Measurements from ENCODE around the gene RAPGEF6. TPM values are rescaled to one million over a fixed set of nuclear protein-coding genes. Genes with fewer than 3 reads are reported as not detected.

RAPGEF6 gene
- total RNA-seq, 3 donors from 2014 or later (not counting 1 experiment from before 2014, with no cell fraction given) = 30.1 to 61.0 (median 42.1) TPM

DNA sequence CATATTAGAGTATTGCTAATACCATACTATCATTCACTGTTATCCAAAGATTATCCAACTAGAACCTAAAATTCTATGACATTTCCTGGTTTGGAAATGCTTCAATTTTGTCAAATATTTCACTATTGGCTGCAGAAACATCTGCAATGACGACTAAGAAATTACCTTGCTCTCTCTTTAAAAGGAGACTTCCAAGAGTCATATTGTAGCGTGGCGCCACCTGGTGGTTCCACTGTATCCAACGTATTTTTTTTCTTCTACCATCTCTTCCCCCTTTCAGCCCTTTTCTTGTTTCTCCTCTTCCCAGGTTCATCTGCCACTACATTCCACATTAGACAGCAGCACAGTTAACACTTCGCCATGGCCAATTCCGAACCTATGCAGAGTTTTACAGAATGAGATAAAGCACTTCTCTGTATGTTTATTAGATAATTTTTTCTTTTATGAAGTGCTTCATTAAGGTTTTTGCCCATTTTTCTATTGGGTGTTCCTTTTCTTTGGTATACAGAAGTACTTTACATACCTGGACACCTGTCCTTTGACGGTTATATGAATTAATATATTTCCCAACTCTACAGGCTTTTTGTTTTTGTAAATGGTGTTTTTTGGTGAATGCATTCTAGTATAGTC lies 217.7 kb downstream of the RAPGEF6 start:
- Mint-ChIP-seq H3K27ac (peak overlapping the region; percentile 58 to 71), H3K36me3 (no peaks in the 10 kb centered on the region), H3K27me3 (ENCODE audit: low read depth in 2 of 2) (no peaks in the 10 kb centered on the region), H3K4me3 (no peak overlapping the region), H3K4me1 (peaks cover 20 to 22% of the 10 kb centered on the region in 2 donors), H3K9me3 (no peaks in the 10 kb centered on the region)
- Histone ChIP-seq H3K9me3 (ENCODE audit: control insufficient read depth, insufficient read depth, low read length) (no peaks in the 10 kb centered on the region), H3K4me1 (ENCODE audit: control insufficient read depth, insufficient read depth, low read length) (peaks cover 3% of the 10 kb centered on the region), H3K36me3 (ENCODE audit: control insufficient read depth, insufficient read depth, low read length) (peaks cover 4% of the 10 kb centered on the region), H3K27me3 (ENCODE audit: control insufficient read depth, insufficient read depth, low read length) (no peaks in the 10 kb centered on the region), H3K4me3 (ENCODE audit: low read length) (no peak overlapping the region), H3K27ac (ENCODE audit: low read length) (no peak overlapping the region)
- ATAC-seq (peak; percentile 74 to 79 (median 76)), DNase-seq (peak; percentile 70 to 92)
- WGBS (ENCODE audit: insufficient coverage) = 7% methylated on average over 5 of the region's 7 CpGs
- intact Hi-C loops (cut with micrococcal nuclease) = loop anchor here (1.0 kb wide), 2 partner anchors 253 to 546 kb away; no protein-coding TSS in a partner anchor
- TF ChIP-seq, protein P1, sequence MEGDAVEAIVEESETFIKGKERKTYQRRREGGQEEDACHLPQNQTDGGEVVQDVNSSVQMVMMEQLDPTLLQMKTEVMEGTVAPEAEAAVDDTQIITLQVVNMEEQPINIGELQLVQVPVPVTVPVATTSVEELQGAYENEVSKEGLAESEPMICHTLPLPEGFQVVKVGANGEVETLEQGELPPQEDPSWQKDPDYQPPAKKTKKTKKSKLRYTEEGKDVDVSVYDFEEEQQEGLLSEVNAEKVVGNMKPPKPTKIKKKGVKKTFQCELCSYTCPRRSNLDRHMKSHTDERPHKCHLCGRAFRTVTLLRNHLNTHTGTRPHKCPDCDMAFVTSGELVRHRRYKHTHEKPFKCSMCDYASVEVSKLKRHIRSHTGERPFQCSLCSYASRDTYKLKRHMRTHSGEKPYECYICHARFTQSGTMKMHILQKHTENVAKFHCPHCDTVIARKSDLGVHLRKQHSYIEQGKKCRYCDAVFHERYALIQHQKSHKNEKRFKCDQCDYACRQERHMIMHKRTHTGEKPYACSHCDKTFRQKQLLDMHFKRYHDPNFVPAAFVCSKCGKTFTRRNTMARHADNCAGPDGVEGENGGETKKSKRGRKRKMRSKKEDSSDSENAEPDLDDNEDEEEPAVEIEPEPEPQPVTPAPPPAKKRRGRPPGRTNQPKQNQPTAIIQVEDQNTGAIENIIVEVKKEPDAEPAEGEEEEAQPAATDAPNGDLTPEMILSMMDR (IDR thresholded peaks at IDR 0.05) = peak; percentile 96

DNA sequence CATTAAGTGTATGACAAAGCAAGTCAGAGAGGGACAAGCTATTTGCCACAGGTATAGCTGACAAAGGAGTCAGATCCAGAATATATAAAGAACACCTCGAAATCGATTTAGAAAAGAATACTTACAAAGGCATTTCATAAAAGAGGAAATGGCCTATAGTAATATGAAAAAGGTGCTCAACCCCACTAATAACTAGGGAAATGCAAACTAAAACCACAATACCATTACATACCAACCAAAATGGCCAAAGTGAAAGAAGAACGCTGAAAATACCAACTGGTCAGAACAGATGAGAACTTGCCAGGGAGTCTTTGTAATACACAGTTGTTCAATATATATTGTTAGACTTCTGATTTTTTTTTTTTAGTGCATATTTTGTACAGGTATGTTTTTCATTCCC lies 218.3 kb downstream of the RAPGEF6 start:
- Mint-ChIP-seq H3K9me3 (no peaks in the 10 kb centered on the region), H3K36me3 (no peaks in the 10 kb centered on the region), H3K27me3 (ENCODE audit: low read depth in 2 of 2) (no peaks in the 10 kb centered on the region), H3K4me1 (peaks cover 20 to 22% of the 10 kb centered on the region in 2 donors), H3K27ac (peak overlapping the region; percentile 58 to 71), H3K4me3 (no peak overlapping the region)
- DNase-seq (peak in 1 of 2 donors; percentile 27), ATAC-seq (peak in 1 of 3 donors; percentile 12)
- H3K36me3 ChIP-seq (ENCODE audit: control insufficient read depth, insufficient read depth, low read length) = no peaks in the 10 kb centered on the region
- intact Hi-C loops (cut with micrococcal nuclease) = loop anchor here (1.0 kb wide), 2 partner anchors 252 to 545 kb away; no protein-coding TSS in a partner anchor
- H3K27me3 ChIP-seq (ENCODE audit: control insufficient read depth, insufficient read depth, low read length) = no peaks in the 10 kb centered on the region
- WGBS (ENCODE audit: insufficient coverage) = 0% methylated on average over 1 of the region's 3 CpGs
- no peak overlapping the region for H3K4me3 ChIP-seq (ENCODE audit: low read length)
- H3K9me3 ChIP-seq (ENCODE audit: control insufficient read depth, insufficient read depth, low read length) = no peaks in the 10 kb centered on the region
- peaks cover 3% of the 10 kb centered on the region for H3K4me1 ChIP-seq (ENCODE audit: control insufficient read depth, insufficient read depth, low read length)
- H3K27ac ChIP-seq (ENCODE audit: low read length) = no peak overlapping the region
- TF ChIP-seq, protein P1 (IDR thresholded peaks at IDR 0.05) = no peak

DNA sequence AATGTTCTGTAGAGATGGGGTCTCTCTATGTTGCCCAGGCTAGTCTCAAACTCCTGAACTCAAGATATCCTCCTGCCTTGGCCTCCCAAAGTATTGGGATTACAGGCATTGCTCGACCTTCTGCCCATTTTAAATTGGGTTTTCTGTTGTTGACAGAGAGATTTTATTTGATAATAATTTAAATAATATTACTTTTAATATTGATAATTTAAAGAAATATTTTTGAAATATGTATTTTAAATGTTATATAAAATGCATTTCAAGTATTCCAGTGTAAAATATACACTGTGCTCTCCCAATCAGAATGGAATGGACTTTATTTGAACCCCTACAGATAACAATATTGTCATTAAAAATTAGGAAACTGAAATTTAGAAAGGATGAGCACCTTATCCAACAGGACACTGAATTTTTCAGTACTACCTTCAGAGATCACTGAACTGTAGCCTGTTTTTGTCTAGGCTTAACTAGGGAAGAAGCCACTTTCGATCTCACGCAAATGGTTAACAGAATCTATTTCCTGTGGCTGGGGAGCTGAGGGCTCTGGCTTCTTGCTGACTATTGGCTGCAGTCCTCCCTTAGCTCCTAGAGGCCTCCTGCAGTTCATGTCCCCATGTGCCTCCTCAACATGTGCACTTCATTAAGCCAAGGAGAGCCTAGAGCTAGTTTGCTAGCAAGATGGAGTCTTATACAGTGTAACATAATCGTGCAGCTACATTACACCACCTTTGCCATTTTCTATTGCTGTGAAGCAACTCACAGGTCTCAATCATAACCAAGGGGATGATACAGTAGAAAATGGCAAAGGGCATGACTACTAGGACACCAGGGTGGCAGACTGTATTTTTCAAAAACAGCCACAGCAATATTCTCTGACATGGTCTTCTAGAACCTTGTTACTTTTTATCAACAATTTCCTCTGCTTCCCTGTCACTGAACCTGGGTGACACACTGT lies 221.1 kb downstream of the RAPGEF6 start:
- Mint-ChIP-seq H3K4me3 (peak overlapping the region; percentile 21), H3K27me3 (ENCODE audit: low read depth in 2 of 2) (no peaks in the 10 kb centered on the region), H3K36me3 (no peaks in the 10 kb centered on the region), H3K27ac (peak overlapping the region; percentile 76 to 84), H3K9me3 (no peaks in the 10 kb centered on the region), H3K4me1 (peaks cover 20 to 22% of the 10 kb centered on the region in 2 donors)
- 59% methylated on average over 3 of the region's 4 CpGs for WGBS (ENCODE audit: insufficient coverage)
- TF ChIP-seq, protein P1 (IDR thresholded peaks at IDR 0.05) = no peak
- Histone ChIP-seq H3K27ac (ENCODE audit: low read length) (peak overlapping the region; percentile 2), H3K36me3 (ENCODE audit: control insufficient read depth, insufficient read depth, low read length) (peaks cover 2% of the 10 kb centered on the region), H3K4me1 (ENCODE audit: control insufficient read depth, insufficient read depth, low read length) (peaks cover 3% of the 10 kb centered on the region), H3K4me3 (ENCODE audit: low read length) (no peak overlapping the region), H3K27me3 (ENCODE audit: control insufficient read depth, insufficient read depth, low read length) (no peaks in the 10 kb centered on the region), H3K9me3 (ENCODE audit: control insufficient read depth, insufficient read depth, low read length) (no peaks in the 10 kb centered on the region)
- ATAC-seq (peak; percentile 31 to 52 (median 44)), DNase-seq (peak in 1 of 2 donors; percentile 60)
- intact Hi-C loops (cut with micrococcal nuclease) = no loop called here
